ENCODE measurements around the gene PSIP1. TPM values are rescaled to one million over a fixed set of nuclear protein-coding genes. Genes with fewer than 3 reads are reported as not detected.

PSIP1 gene
- total and polyA plus RNA-seq, 9 of the 15 experiments (the other 6 are each of a cell fraction or from before 2014, with no cell fraction given) = 18.8 to 119 (median 59.9) TPM

- no peak for TF ChIP-seq RERE (CRISPR knock-in tag; IDR thresholded peaks at IDR 0.05; ENCODE audit: borderline replicate concordance)
- TF ChIP-seq SNRNP70 (optimal IDR thresholded peaks at IDR 0.05; ENCODE audit: low read depth, low read length) = no peak
- no peak for TF ChIP-seq MXD1 (CRISPR knock-in tag; IDR thresholded peaks at IDR 0.05; ENCODE audit: borderline replicate concordance, poor library complexity, severe bottlenecking)
- TF ChIP-seq EZH2 (IDR thresholded peaks at IDR 0.05; ENCODE audit: borderline replicate concordance, low read depth, low read length) = no peak
- TF ChIP-seq CSDE1 (IDR thresholded peaks at IDR 0.05) = no peak
- no peak for TF ChIP-seq NFE2 (IDR thresholded peaks at IDR 0.05; ENCODE audit: low read depth)
- no peak for TF ChIP-seq XRCC3 (IDR thresholded peaks at IDR 0.05)
- no peak for TF ChIP-seq ZBTB43 (CRISPR knock-in tag; IDR thresholded peaks at IDR 0.05)
- TF ChIP-seq ZBTB26 (CRISPR knock-in tag; IDR thresholded peaks at IDR 0.05) = no peak
- TF ChIP-seq POU5F1 (IDR thresholded peaks at IDR 0.05; ENCODE audit: borderline replicate concordance, low read depth, low read length, partially characterized antibody) = no peak
- no peak for TF ChIP-seq GATA2 (CRISPR knock-in tag; IDR thresholded peaks at IDR 0.05)
- TF ChIP-seq PYGO2 (tag; IDR thresholded peaks at IDR 0.05) = no peak
- TF ChIP-seq SMAD3 (CRISPR knock-in tag; conservative IDR thresholded peaks at IDR 0.05) = no peak
- no peak for TF ChIP-seq ZNF740 (CRISPR knock-in tag; IDR thresholded peaks at IDR 0.05)
- TF ChIP-seq ZNF740 (tag; IDR thresholded peaks at IDR 0.05) = no peak
- no peak for TF ChIP-seq WHSC1 (IDR thresholded peaks at IDR 0.05; ENCODE audit: low read length)
- TF ChIP-seq ESRRA (IDR thresholded peaks at IDR 0.05; ENCODE audit: borderline replicate concordance, low read depth) = peak; percentile 95; the same call in 1 of the 2 replicates
- TF ChIP-seq ZNF707 (CRISPR knock-in tag; conservative IDR thresholded peaks at IDR 0.05) = no peak
Observed at GRCh38 chr9:15422372-15423230, 88.2 kb downstream of the PSIP1 start, which contains the start of gene SNAPC3 (continued).

Data from K562 (cell line).